ENCODE measurements around the gene RAB31. TPM values are rescaled to one million over a fixed set of nuclear protein-coding genes. Genes with fewer than 3 reads are reported as not detected.

RAB31 gene
- total RNA-seq, 4 donors from 2014 or later, result 24.5 to 91.6 (median 70.2) TPM

- TF ChIP-seq CTCF (IDR thresholded peaks at IDR 0.05; ENCODE audit: low read depth), result no peak
Measured at GRCh38 chr18:9870431-9871008, 162.4 kb downstream of the RAB31 start.

GRCh38 chr18:9871244-9871746 lies 163.2 kb downstream of the RAB31 start:
- TF ChIP-seq CTCF (IDR thresholded peaks at IDR 0.05; ENCODE audit: low read depth), result no peak

- no peak for TF ChIP-seq CTCF (IDR thresholded peaks at IDR 0.05; ENCODE audit: low read depth)
Measured at GRCh38 chr18:9872823-9873222, 164.7 kb downstream of the RAB31 start.

GRCh38 chr18:9874728-9875127 lies 166.6 kb downstream of the RAB31 start:
- TF ChIP-seq CTCF (IDR thresholded peaks at IDR 0.05; ENCODE audit: low read depth), result no peak

- no peak for TF ChIP-seq CTCF (IDR thresholded peaks at IDR 0.05; ENCODE audit: low read depth)
Measured at GRCh38 chr18:9876212-9876866, 168.2 kb downstream of the RAB31 start.

GRCh38 chr18:9876867-9877654 lies 169.0 kb downstream of the RAB31 start:
- no peak for TF ChIP-seq CTCF (IDR thresholded peaks at IDR 0.05; ENCODE audit: low read depth)

- TF ChIP-seq CTCF (IDR thresholded peaks at IDR 0.05; ENCODE audit: low read depth), result no peak
Measured at GRCh38 chr18:9877655-9878014, 169.5 kb downstream of the RAB31 start.
